HEK293 (cell line): ENCODE results near the gene VRK1.
A peak's percentile ranks its signal among the peaks of the same experiment; 100 is the strongest.

Source experiments
- CTCF ChIA-PET: fragments of 350-600 bp; formaldehyde crosslinking; extraction: SDS; loops from one replicate; lab custom pipeline; 2021; ENCODE audit warnings: antibody characterized with exemption; lab: Yijun Ruan, JAX
- POLR2A ChIA-PET: fragments of 300-600 bp; formaldehyde crosslinking; extraction: SDS; loops from one replicate; lab custom pipeline; 2020; ENCODE audit warnings: antibody characterized with exemption, inconsistent platforms; lab: Yijun Ruan, JAX
- H3K27ac ChIP-seq: fragments of 200-500 bp; sonication (Bioruptor generic); 2 replicates; pipeline ENCODE4 v1.5.1; 2014; ENCODE audit warnings: low read depth, low read length, control low read depth, inconsistent platforms; ENCODE audit errors: extremely low read depth
- H3K36me3 ChIP-seq, 2 experiments: fragments of 200-500 bp in 1 of 2; sonication (Bioruptor generic) in 1 of 2; 1 replicate in 1 of 2; 2 replicates in 1 of 2; pipeline ENCODE4 v1.5.1; 2014 to 2017; ENCODE audit warnings: inconsistent platforms in 2 of 2, low read length in 2 of 2; ENCODE audit not compliant: control insufficient read depth in 2 of 2, insufficient read depth in 1 of 2
- H3K4me1 ChIP-seq: fragments of 200-500 bp; sonication (Bioruptor generic); 2 replicates; pipeline ENCODE4 v1.5.1; 2014; ENCODE audit warnings: mild to moderate bottlenecking, low read length, inconsistent platforms; ENCODE audit not compliant: control insufficient read depth, insufficient read depth
- H3K4me3 ChIP-seq: 2 replicates; pipeline ENCODE4 v1.5.1; 2011; ENCODE audit warnings: low read depth, mild to moderate bottlenecking, control low read depth, low read length, moderate library complexity
- H3K9me3 ChIP-seq: fragments of 200-500 bp; sonication (Bioruptor generic); 2 replicates; pipeline ENCODE4 v1.5.1; 2014; ENCODE audit warnings: low read depth, low read length, inconsistent platforms; ENCODE audit not compliant: control insufficient read depth, insufficient read depth
- FEZF1 ChIP-seq: fragments of 450-650 bp; formaldehyde crosslinking; IDR thresholded peaks from 2 replicates; pipeline ENCODE4 v1.5.1; 2016; ENCODE audit warnings: missing biosample characterization, missing genetic modification characterization
- GLIS1 ChIP-seq: fragments of 450-650 bp; formaldehyde crosslinking; IDR thresholded peaks from 2 replicates; pipeline ENCODE4 v1.5.1; 2016; ENCODE audit warnings: missing biosample characterization, missing genetic modification characterization
- KLF8 ChIP-seq: fragments of 450-650 bp; formaldehyde crosslinking; IDR thresholded peaks from 2 replicates; pipeline ENCODE4 v1.5.1; 2016; ENCODE audit warnings: missing biosample characterization, missing genetic modification characterization
- SCRT1 ChIP-seq: fragments of 450-650 bp; formaldehyde crosslinking; IDR thresholded peaks from 2 replicates; pipeline ENCODE4 v1.5.1; 2016; ENCODE audit warnings: missing biosample characterization, missing genetic modification characterization, borderline replicate concordance
- SCRT2 ChIP-seq: fragments of 450-650 bp; formaldehyde crosslinking; IDR thresholded peaks from 2 replicates; pipeline ENCODE4 v1.5.1; 2016; ENCODE audit warnings: missing biosample characterization, missing genetic modification characterization
- SP7 ChIP-seq: fragments of 450-650 bp; formaldehyde crosslinking; IDR thresholded peaks from 2 replicates; pipeline ENCODE4 v1.5.1; 2016; ENCODE audit warnings: missing biosample characterization, missing genetic modification characterization
- ZBTB17 ChIP-seq: fragments of 450-650 bp; formaldehyde crosslinking; IDR thresholded peaks from 2 replicates; pipeline ENCODE4 v1.5.1; 2016; ENCODE audit warnings: missing biosample characterization, missing genetic modification characterization
- ZFHX2 ChIP-seq: fragments of 450-650 bp; formaldehyde crosslinking; conservative IDR thresholded peaks from 2 replicates; pipeline ENCODE4 v1.5.1; 2016; ENCODE audit warnings: missing biosample characterization, missing genetic modification characterization
- ZNF202 ChIP-seq: fragments of 450-650 bp; formaldehyde crosslinking; IDR thresholded peaks from 2 replicates; pipeline ENCODE4 v1.5.1; 2016; ENCODE audit warnings: missing biosample characterization, missing genetic modification characterization, borderline replicate concordance
- ZNF239 ChIP-seq: fragments of 450-650 bp; formaldehyde crosslinking; IDR thresholded peaks from 2 replicates; pipeline ENCODE4 v1.5.1; 2016; ENCODE audit warnings: missing biosample characterization, missing genetic modification characterization
- ZNF335 ChIP-seq: fragments of 450-650 bp; formaldehyde crosslinking; conservative IDR thresholded peaks from 2 replicates; pipeline ENCODE4 v1.5.1; 2016; ENCODE audit warnings: missing biosample characterization, missing genetic modification characterization
- ZNF37A ChIP-seq: fragments of 450-650 bp; IDR thresholded peaks from 2 replicates; pipeline ENCODE4 v1.5.1; 2018; ENCODE audit warnings: missing biosample characterization, missing genetic modification characterization
- ZNF416 ChIP-seq: fragments of 450-650 bp; formaldehyde crosslinking; IDR thresholded peaks from 2 replicates; pipeline ENCODE4 v1.5.1; 2016; ENCODE audit warnings: missing biosample characterization, missing genetic modification characterization
- ZNF621 ChIP-seq: fragments of 450-650 bp; formaldehyde crosslinking; IDR thresholded peaks from 2 replicates; pipeline ENCODE4 v1.5.1; 2017; ENCODE audit warnings: missing biosample characterization, missing genetic modification characterization
- ZNF76 ChIP-seq: fragments of 450-650 bp; formaldehyde crosslinking; IDR thresholded peaks from 2 replicates; pipeline ENCODE4; 2016; ENCODE audit warnings: low read depth, missing biosample characterization, missing genetic modification characterization, borderline replicate concordance
- ZNF837 ChIP-seq: fragments of 450-650 bp; formaldehyde crosslinking; IDR thresholded peaks from 2 replicates; pipeline ENCODE4 v1.5.1; 2016; ENCODE audit warnings: missing biosample characterization, missing genetic modification characterization
- TF ChIP-seq, protein P1 (sequence below): fragments of 450-650 bp; formaldehyde crosslinking; conservative IDR thresholded peaks from 2 replicates; pipeline ENCODE4 v1.5.1; 2016; ENCODE audit warnings: low read depth, missing biosample characterization, missing genetic modification characterization
- TF ChIP-seq, protein P2 (sequence below): IDR thresholded peaks from 2 replicates; pipeline ENCODE4 v1.6.1; 2011; ENCODE audit warnings: mild to moderate bottlenecking, low read depth, low read length, borderline replicate concordance
- TF ChIP-seq, protein P3 (sequence below): fragments of 450-650 bp; formaldehyde crosslinking; IDR thresholded peaks from 2 replicates; pipeline ENCODE4 v1.5.1; 2016; ENCODE audit warnings: missing biosample characterization, missing genetic modification characterization
- TF ChIP-seq, protein P4 (sequence below): fragments of 450-650 bp; formaldehyde crosslinking; IDR thresholded peaks from 2 replicates; pipeline ENCODE4 v1.5.1; 2017; ENCODE audit warnings: missing biosample characterization, missing genetic modification characterization

VRK1 gene

DNA sequence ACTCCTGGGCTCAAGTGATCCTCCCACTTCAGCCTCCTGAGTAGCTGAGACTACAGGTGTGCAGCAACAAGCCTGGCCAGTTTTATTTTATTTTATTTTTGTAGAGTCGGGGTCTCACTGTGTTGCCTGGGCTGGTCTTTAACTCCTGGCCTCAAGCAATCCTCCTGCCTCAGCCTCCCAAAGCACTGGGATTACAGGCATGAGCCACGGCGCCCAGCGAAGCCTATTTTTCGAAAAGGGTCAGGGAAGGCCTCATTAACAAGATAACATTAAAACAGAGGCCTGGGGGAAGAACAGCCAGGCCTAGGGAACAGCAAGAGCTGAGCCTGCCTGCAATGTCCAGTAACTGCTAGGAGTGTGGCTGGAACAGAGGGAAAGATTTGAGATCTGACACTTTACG lies 36.1 kb upstream of the VRK1 start:
- CTCF ChIA-PET = interaction anchor here (1.9 kb wide), 1 partner anchor 23 kb away, joined by 6 read pairs; no protein-coding TSS in a partner anchor

DNA sequence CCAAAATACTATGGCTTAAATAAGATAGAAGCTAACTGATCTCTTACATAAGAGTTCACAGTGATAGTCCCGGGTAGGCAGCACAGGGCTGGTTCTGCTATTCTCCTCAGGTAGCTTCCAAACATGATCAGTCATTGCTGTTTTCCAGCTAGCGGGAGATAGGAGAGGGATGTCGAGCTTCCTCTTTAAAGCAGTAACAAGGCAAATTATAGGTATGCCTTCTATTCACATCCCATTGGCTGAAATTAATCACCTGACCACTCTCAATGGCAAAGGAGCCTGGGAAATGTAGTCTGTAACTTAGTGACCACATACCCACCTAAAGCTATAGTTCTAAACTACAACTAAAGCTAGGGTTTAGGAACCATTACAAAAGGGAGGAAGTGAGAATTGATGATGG lies 34.5 kb upstream of the VRK1 start:
- Histone ChIP-seq H3K27ac (no peak overlapping the region), H3K9me3 (no peaks in the 10 kb centered on the region), H3K4me1 (no peaks in the 10 kb centered on the region), H3K4me3 (peak overlapping the region; percentile 9; the same call in 1 of the 2 replicates), H3K36me3 (no peaks in the 10 kb centered on the region)
- POLR2A ChIA-PET = interaction anchor here (0.6 to 2.3 kb wide), 2 partner anchors 34 to 55 kb away, joined by 3 to 9 read pairs; partner anchors contain the start of gene VRK1
- TF ChIP-seq, protein P1, sequence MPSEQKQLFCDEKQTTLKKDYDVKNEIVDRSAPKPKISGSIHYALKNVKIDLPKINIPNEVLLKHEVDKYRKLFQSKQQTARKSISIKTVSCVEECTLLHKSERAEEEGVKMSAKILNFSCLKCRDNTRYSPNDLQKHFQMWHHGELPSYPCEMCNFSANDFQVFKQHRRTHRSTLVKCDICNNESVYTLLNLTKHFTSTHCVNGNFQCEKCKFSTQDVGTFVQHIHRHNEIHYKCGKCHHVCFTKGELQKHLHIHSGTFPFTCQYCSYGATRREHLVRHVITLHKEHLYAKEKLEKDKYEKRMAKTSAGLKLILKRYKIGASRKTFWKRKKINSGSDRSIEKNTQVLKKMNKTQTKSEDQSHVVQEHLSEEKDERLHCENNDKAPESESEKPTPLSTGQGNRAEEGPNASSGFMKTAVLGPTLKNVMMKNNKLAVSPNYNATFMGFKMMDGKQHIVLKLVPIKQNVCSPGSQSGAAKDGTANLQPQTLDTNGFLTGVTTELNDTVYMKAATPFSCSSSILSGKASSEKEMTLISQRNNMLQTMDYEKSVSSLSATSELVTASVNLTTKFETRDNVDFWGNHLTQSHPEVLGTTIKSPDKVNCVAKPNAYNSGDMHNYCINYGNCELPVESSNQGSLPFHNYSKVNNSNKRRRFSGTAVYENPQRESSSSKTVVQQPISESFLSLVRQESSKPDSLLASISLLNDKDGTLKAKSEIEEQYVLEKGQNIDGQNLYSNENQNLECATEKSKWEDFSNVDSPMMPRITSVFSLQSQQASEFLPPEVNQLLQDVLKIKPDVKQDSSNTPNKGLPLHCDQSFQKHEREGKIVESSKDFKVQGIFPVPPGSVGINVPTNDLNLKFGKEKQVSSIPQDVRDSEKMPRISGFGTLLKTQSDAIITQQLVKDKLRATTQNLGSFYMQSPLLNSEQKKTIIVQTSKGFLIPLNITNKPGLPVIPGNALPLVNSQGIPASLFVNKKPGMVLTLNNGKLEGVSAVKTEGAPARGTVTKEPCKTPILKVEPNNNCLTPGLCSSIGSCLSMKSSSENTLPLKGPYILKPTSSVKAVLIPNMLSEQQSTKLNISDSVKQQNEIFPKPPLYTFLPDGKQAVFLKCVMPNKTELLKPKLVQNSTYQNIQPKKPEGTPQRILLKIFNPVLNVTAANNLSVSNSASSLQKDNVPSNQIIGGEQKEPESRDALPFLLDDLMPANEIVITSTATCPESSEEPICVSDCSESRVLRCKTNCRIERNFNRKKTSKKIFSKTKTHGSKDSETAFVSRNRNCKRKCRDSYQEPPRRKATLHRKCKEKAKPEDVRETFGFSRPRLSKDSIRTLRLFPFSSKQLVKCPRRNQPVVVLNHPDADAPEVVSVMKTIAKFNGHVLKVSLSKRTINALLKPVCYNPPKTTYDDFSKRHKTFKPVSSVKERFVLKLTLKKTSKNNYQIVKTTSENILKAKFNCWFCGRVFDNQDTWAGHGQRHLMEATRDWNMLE = 0 out of 2 replicates have a peak, but pooled peaks have one; percentile 21
- TF ChIP-seq ZNF76 (peak; percentile 41; the same call in 1 of the 2 replicates), ZBTB17 (peak; percentile 70), SP7 (tag by site-specific recombination) (peak; percentile 59), ZNF621 (tag by site-specific recombination) (no peak), ZNF335 (tag by site-specific recombination) (peak; percentile 64)
- CTCF ChIA-PET = interaction anchor here (0.7 to 1.9 kb wide), 3 partner anchors 21 to 90 kb away, joined by 3 to 6 read pairs (median 3); no protein-coding TSS in a partner anchor

More for the DNA sequence above, 36.1 kb upstream of the VRK1 start:
- Histone ChIP-seq H3K4me1 (no peaks in the 10 kb centered on the region), H3K4me3 (no peak overlapping the region), H3K36me3 (no peaks in the 10 kb centered on the region), H3K9me3 (no peaks in the 10 kb centered on the region), H3K27ac (no peak overlapping the region)
- POLR2A ChIA-PET = no interaction called here
- TF ChIP-seq ZNF837 (tag by site-specific recombination) (no peak), ZNF621 (tag by site-specific recombination) (no peak), ZNF416 (tag by site-specific recombination) (no peak), ZNF239 (no peak), ZNF202 (tag by site-specific recombination) (no peak), ZNF37A (tag by site-specific recombination) (no peak), GLIS1 (tag by site-specific recombination) (no peak), SCRT1 (tag by site-specific recombination) (no peak), ZNF335 (tag by site-specific recombination) (no peak)
- TF ChIP-seq, protein P2, sequence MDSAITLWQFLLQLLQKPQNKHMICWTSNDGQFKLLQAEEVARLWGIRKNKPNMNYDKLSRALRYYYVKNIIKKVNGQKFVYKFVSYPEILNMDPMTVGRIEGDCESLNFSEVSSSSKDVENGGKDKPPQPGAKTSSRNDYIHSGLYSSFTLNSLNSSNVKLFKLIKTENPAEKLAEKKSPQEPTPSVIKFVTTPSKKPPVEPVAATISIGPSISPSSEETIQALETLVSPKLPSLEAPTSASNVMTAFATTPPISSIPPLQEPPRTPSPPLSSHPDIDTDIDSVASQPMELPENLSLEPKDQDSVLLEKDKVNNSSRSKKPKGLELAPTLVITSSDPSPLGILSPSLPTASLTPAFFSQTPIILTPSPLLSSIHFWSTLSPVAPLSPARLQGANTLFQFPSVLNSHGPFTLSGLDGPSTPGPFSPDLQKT = no peak

DNA sequence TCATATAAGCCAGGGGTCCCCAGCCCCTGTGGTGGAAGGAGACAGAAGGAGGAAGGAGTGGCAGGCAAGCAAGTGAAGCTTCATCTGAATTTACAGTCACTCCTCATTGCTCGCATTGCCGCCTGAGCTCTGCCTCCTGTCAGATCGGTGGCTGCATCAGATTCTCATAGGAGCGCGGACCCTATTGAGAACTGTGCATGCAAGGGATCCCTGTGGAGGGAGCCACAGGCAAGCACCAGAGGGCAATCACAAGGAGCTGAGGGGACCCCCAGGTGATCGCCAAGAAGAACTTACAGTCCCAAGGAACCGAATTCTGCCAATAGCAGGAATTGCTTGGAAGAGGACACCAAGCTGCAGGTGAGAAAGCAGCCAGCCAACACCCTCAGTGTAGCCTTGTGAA lies 33.2 kb upstream of the VRK1 start:
- POLR2A ChIA-PET = interaction anchor here (2.3 kb wide), 1 partner anchor 33 kb away, joined by 9 read pairs; the partner anchor contains the start of gene VRK1
- Histone ChIP-seq H3K4me1 (no peaks in the 10 kb centered on the region), H3K27ac (no peak overlapping the region), H3K9me3 (no peaks in the 10 kb centered on the region), H3K4me3 (no peak overlapping the region), H3K36me3 (no peaks in the 10 kb centered on the region)
- TF ChIP-seq KLF8 (tag by site-specific recombination) (no peak), SCRT2 (tag by site-specific recombination) (no peak), ZFHX2 (tag by site-specific recombination) (no peak), FEZF1 (tag by site-specific recombination) (no peak)
- TF ChIP-seq, protein P3, sequence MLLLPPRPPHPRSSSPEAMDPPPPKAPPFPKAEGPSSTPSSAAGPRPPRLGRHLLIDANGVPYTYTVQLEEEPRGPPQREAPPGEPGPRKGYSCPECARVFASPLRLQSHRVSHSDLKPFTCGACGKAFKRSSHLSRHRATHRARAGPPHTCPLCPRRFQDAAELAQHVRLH = no peak
- TF ChIP-seq, protein P4, sequence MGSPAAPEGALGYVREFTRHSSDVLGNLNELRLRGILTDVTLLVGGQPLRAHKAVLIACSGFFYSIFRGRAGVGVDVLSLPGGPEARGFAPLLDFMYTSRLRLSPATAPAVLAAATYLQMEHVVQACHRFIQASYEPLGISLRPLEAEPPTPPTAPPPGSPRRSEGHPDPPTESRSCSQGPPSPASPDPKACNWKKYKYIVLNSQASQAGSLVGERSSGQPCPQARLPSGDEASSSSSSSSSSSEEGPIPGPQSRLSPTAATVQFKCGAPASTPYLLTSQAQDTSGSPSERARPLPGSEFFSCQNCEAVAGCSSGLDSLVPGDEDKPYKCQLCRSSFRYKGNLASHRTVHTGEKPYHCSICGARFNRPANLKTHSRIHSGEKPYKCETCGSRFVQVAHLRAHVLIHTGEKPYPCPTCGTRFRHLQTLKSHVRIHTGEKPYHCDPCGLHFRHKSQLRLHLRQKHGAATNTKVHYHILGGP (tag by site-specific recombination) = no peak
- CTCF ChIA-PET = interaction anchor here (1.0 kb wide), 1 partner anchor 24 kb away, joined by 4 read pairs; no protein-coding TSS in a partner anchor
